Activated CD4-positive, alpha-beta T cell treated with anti-CD3 and anti-CD28 coated beads, Interleukin-2, amount 10 ng/mL, durations not matched to agents 7 days and 5 days (primary cell): ENCODE data around the gene ZNF217. TPM values are rescaled to one million over a fixed set of nuclear protein-coding genes. Genes with fewer than 3 reads are reported as not detected.
"Not testable (repeated sequence)": the region's sequence is repeated elsewhere in the genome, so short reads cannot be mapped to it uniquely, and the experiment has no call there.

Experiments used
- CTCF ChIA-PET: fragments of 350-600 bp; sonication (Branson Sonifier 250); formaldehyde crosslinking; loops from one replicate; lab custom pipeline; 2021; ENCODE audit warnings: antibody characterized with exemption; lab: Charles Lee
- POLR2A ChIA-PET: fragments of 350-600 bp; sonication (Branson Sonifier 250); formaldehyde crosslinking; loops from one replicate; lab custom pipeline; 2021; ENCODE audit warnings: antibody characterized with exemption; lab: Charles Lee
- DNase-seq: peaks from one replicate; pipeline ENCODE4 v3.0.0-alpha.2; 2020
- H3K27ac Mint-ChIP-seq: one replicate; pipeline ENCODE4 v1.8.0; 2021; ENCODE audit warnings: mild to moderate bottlenecking, moderate library complexity, mixed read lengths
- H3K27me3 Mint-ChIP-seq: one replicate; pipeline ENCODE4 v1.8.0; 2021; ENCODE audit warnings: mixed read lengths
- H3K36me3 Mint-ChIP-seq: one replicate; pipeline ENCODE4 v1.8.0; 2021; ENCODE audit warnings: low read depth, mixed read lengths
- H3K4me1 Mint-ChIP-seq: one replicate; pipeline ENCODE4 v1.8.0; 2021; ENCODE audit warnings: mixed read lengths
- H3K4me3 Mint-ChIP-seq: one replicate; pipeline ENCODE4 v1.8.0; 2021; ENCODE audit warnings: mild to moderate bottlenecking, moderate library complexity, mixed read lengths
- H3K9me3 Mint-ChIP-seq: one replicate; pipeline ENCODE4 v1.8.0; 2021; ENCODE audit warnings: mixed read lengths
- total RNA-seq, 2 experiments: library from RNA; stranded (reverse); gene quantifications; one replicate each; pipeline ENCODE4 v1.2.3, GENCODE V29; 2021

Gene ZNF217
- total RNA-seq, 2 experiments from 2014 or later = 97.5 to 99.7 TPM

DNA sequence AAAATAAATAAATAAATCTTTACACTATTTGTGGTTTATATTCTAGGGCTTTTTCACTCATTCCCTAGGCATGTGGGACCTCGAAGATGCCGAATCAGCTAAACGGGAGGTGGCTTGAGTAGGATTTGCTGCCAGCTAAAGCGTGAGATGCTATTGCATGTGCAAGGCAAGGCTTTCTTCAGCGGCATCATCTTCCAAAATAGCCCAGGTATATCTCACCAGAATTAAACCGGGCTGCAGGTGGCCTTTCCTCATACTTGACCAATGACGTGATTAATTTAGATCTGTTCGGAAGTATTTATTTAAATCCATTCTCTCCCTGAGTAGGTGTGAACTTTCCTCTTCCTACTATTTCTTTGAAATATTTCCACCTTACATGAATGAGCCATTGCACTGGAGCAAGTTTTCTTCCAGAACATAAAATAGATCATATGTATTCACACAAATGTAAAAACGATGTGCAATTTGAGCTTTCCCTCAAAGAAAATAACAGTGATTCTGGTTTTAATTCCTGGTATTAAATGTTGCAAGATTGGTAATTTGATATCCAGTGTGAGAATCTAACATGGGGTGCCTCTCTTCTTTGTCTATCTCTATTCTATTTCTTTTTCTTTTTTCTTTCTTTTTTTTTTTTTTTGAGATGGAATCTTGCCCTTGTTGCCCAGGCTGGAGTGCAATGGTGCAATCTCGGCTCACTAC, 24.3 kb upstream of the ZNF217 start:
- POLR2A ChIA-PET = no interaction called here
- peaks cover 36% of the 10 kb centered on the region for H3K4me1 Mint-ChIP-seq
- CTCF ChIA-PET = interaction anchor here (1.4 to 1.6 kb wide), 2 partner anchors 22 to 38 kb away, joined by 3 read pairs; no protein-coding TSS in a partner anchor

DNA sequence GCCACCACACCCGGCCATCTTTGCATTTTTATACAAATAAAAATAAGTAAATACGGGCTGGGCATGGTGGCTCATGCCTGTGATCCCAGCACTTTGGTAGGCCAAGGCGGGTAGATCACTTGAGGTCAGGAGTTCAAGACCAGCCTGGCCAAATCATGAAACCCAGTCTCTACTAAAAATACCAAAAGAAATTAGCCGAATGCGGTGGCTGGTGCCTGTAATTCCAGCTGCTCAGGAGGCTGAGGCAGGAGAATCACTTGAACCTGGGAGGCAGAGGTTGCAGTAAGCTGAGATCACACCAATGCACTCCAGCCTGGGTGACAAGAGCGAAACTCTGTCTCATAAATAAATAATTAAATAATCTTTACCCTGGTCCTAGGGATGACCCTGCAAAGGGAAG, 22.9 kb upstream of the ZNF217 start:
- H3K27me3 Mint-ChIP-seq, POLR2A ChIA-PET, H3K36me3 Mint-ChIP-seq, H3K9me3 Mint-ChIP-seq, H3K27ac Mint-ChIP-seq, H3K4me3 Mint-ChIP-seq, DNase-seq: not testable (repeated sequence)
- CTCF ChIA-PET = interaction anchor here (0.7 to 1.8 kb wide), 3 partner anchors 10 to 30 kb away, joined by 3 to 4 read pairs (median 4); no protein-coding TSS in a partner anchor
- peaks cover 29% of the 10 kb centered on the region for H3K4me1 Mint-ChIP-seq

More for the DNA sequence above, 24.3 kb upstream of the ZNF217 start:
- Mint-ChIP-seq H3K36me3 (no peaks in the 10 kb centered on the region), H3K27ac (no peak overlapping the region), H3K9me3 (no peaks in the 10 kb centered on the region), H3K4me3 (no peak overlapping the region), H3K27me3 (no peaks in the 10 kb centered on the region)
- no peak for DNase-seq

DNA sequence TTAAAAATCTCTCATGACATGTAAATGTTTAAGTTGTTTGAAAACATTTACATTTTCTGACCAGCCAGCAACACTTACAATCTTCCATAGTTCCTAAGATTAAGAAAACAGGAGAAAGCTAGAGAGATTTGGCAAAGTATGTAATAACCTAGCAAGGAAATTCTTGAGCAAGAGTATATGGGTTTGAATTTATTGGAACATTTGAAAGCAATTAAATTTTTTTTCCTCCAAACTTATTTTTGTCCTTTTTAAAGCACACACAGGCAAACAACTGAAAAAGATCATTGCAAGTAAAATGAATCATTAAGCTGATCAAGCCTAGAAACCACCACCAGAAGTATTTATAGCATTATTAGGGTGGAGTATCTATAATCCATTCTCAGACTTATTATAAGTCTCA, 20.1 kb upstream of the ZNF217 start:
- DNase-seq = no peak
- Mint-ChIP-seq H3K27me3 (no peaks in the 10 kb centered on the region), H3K4me1 (peaks cover 35% of the 10 kb centered on the region), H3K4me3 (no peak overlapping the region), H3K27ac (no peak overlapping the region), H3K9me3 (no peaks in the 10 kb centered on the region), H3K36me3 (peaks cover 4% of the 10 kb centered on the region)
- ChIA-PET CTCF (interaction anchor here (0.7 to 1.4 kb wide), 2 partner anchors 20 to 123 kb away, joined by 3 read pairs; no protein-coding TSS in a partner anchor), POLR2A (no interaction called here)

DNA sequence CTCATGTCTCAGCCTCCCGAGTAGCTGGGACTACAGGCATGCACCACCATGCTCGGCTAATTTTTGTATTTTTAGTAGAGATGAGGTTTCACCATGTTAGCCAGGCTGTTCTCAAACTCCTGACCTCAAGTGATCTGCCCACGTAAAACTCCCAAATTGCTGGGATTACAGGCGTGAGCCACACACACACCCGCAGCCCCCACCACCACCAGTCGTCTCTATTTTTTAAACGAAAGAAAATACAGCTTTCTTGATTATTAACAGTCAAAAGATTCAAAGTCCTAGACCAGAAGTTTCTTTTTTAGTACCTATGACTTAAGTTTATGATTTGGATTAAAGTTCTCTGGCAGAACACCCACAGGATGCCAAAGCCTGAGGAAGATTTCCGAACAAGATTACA, 18.6 kb upstream of the ZNF217 start:
- not testable (repeated sequence) for DNase-seq, H3K9me3 Mint-ChIP-seq

DNA sequence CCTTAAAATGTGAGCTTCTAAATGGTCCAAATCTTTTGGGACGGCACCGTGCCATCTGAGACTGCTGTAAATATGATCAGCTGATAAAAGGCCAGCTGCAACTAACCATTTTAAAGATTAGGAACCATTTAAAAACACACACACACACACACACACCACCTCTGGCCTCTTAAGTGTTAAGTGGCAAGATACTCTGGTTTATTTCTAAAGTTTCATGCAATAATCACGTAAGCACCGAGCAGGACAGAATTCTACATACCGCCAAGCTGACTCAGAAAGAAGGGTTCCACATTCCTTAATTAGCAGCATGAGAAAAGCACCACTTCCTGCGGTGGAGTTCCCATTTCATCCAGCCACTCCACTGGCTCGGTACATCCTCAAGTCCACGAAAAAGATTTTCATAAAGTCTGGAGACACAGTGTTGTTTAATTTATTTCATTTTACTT, 17.8 kb upstream of the ZNF217 start:
- DNase-seq = no peak
- H3K4me3 Mint-ChIP-seq = no peak overlapping the region
- H3K4me1 Mint-ChIP-seq = peaks cover 45% of the 10 kb centered on the region
- POLR2A ChIA-PET = no interaction called here
- no peaks in the 10 kb centered on the region for H3K27me3 Mint-ChIP-seq
- CTCF ChIA-PET = interaction anchor here (0.9 to 2.7 kb wide), 4 partner anchors 9 to 45 kb away, joined by 3 to 7 read pairs (median 3); no protein-coding TSS in a partner anchor
- H3K27ac Mint-ChIP-seq = peak overlapping the region; percentile 60
- H3K9me3 Mint-ChIP-seq = no peaks in the 10 kb centered on the region
- peaks cover 15% of the 10 kb centered on the region for H3K36me3 Mint-ChIP-seq

More for the DNA sequence above, 18.6 kb upstream of the ZNF217 start:
- CTCF ChIA-PET = interaction anchor here (1.0 kb wide), 1 partner anchor 31 kb away, joined by 3 read pairs; no protein-coding TSS in a partner anchor
- H3K4me3 Mint-ChIP-seq, POLR2A ChIA-PET, H3K27me3 Mint-ChIP-seq: not testable (repeated sequence)
- Mint-ChIP-seq H3K36me3 (peaks cover 11% of the 10 kb centered on the region), H3K27ac (peak overlapping the region; percentile 36), H3K4me1 (peaks cover 45% of the 10 kb centered on the region)

DNA sequence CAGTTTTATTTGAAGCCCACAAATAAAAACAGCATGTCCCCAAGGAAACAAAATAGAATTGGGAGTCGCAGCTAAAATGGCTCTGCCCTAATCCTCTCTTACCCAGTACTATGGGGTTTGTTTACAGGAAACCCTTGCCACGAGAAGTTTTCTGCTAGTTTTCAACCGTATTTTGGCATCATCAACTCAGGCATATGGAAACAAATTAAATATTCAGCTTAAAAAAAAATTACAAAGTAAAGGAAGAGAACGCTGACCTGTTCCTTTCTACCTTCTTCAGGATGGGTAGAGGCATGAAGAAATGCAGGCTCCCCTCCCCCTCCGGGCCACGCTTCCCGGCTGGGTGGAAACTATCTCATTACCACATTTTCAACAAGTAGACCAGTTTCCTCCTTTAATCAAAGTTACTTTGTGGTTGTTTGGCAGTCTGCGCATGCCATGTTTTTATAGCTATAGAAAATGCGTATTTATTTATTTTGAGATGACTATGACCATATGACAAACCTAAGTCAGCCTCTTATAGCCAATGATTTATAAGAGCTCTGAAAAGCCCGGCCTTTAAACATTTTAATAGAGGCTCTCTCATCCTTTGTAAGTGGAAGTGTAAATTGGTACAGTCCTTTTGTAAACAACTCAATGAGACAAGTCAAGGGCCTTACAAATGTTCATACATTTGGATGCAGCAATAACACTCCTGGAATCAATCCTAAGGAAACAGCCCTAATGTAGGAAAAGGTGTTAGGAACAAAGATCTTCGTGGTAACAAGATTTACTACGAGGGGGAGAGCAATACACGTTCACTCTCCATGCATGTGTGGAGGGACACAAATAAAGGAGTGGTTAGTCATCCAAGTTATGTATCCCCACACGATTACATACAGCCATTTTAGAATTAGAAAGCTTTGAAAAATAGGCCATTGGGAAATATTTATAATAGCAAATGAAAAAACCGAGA, 16.1 kb upstream of the ZNF217 start:
- H3K9me3 Mint-ChIP-seq = no peaks in the 10 kb centered on the region
- peak; percentile 86 for DNase-seq
- H3K36me3 Mint-ChIP-seq = peaks cover 20% of the 10 kb centered on the region
- ChIA-PET CTCF (interaction anchor here (0.9 to 2.7 kb wide), 9 partner anchors 10 to 316 kb away, joined by 3 to 8 read pairs (median 4); no protein-coding TSS in a partner anchor), POLR2A (interaction anchor here (0.5 kb wide), 1 partner anchor 297 kb away, joined by 14 read pairs; no protein-coding TSS in a partner anchor)
- H3K27me3 Mint-ChIP-seq = no peaks in the 10 kb centered on the region
- H3K27ac Mint-ChIP-seq = peak overlapping the region; percentile 94
- H3K4me1 Mint-ChIP-seq = peaks cover 50% of the 10 kb centered on the region
- H3K4me3 Mint-ChIP-seq = peak overlapping the region; percentile 77

DNA sequence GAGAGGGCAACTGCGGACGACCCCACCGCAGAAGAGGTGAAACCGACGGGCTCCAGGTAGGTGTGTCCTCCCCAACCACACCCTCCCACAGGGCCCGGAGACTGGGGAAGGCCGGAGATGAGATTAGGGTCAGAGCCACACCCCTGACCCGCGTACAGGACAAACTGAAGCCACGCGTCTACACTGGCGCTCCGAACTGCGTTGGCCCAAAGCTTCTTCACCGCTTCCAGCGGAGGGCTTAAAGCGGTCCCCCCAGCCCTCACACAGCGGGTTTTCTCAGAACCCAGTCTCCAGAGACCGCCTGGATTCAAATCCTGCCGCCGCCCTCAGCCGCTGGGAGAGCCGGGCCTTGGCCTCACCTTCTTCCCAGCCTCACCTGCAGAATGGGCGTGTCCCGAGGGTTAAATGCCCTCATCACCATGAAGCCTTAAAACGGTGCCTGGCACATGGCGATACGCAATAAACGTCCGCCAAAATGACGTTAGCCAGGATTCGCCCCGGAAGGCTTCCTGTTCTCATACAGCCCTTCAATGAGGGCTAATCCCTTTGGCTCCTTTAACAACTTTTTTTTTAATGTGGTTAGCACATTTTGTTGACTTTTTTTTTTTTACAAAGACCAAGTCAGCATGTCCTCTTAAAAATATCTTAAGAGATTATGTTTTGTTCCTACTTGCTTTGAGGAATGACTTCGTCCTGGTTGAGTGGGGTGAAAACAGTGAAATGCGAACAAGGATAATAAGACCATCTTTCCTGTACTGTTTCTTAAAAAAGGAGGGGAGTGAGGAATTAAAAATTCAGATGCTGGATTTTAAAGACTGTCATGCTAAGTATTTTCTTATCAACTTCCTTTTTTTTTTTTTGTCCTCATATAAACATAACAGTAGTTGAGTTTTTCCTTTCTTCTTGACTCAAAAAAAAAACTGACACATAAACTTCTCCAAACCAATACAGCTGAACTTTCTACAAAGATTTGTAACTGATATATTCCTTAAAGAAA, 15.1 kb upstream of the ZNF217 start:
- peak overlapping the region; percentile 77 for H3K4me3 Mint-ChIP-seq
- peak; percentile 51 for DNase-seq
- H3K27me3 Mint-ChIP-seq = no peaks in the 10 kb centered on the region
- ChIA-PET POLR2A (interaction anchor here (0.5 kb wide), 1 partner anchor 298 kb away, joined by 14 read pairs; no protein-coding TSS in a partner anchor), CTCF (interaction anchor here (0.7 to 2.7 kb wide), 8 partner anchors 9 to 317 kb away, joined by 3 to 8 read pairs (median 4); no protein-coding TSS in a partner anchor)
- H3K9me3 Mint-ChIP-seq = no peaks in the 10 kb centered on the region
- H3K27ac Mint-ChIP-seq = peak overlapping the region; percentile 94
- peaks cover 55% of the 10 kb centered on the region for H3K4me1 Mint-ChIP-seq
- H3K36me3 Mint-ChIP-seq = peaks cover 24% of the 10 kb centered on the region

DNA sequence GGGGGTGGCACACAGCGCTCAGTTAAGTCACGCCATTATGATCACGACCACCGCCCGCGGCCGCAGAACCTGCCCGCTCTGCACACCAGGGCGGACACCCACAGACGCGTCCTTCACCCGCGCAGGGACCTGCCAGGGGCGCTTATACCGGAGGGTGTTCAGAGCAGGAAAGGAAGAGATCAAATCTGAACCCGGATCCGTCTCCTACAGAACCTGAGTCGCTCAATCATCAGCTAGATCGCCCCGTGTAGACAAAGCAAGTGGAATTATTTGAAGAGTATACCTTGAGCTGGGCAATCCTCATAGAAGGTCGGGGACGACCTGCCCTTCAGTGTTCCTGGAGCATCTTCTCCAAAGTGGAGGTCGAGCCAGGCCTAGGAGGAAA, 14.4 kb upstream of the ZNF217 start:
- peaks cover 26% of the 10 kb centered on the region for H3K36me3 Mint-ChIP-seq
- H3K27me3 Mint-ChIP-seq = no peaks in the 10 kb centered on the region
- ChIA-PET POLR2A (no interaction called here), CTCF (interaction anchor here (0.7 kb wide), 1 partner anchor 9 kb away, joined by 4 read pairs; no protein-coding TSS in a partner anchor)
- peak overlapping the region; percentile 77 for H3K4me3 Mint-ChIP-seq
- peaks cover 49% of the 10 kb centered on the region for H3K4me1 Mint-ChIP-seq
- H3K27ac Mint-ChIP-seq = peak overlapping the region; percentile 94
- DNase-seq = no peak
- H3K9me3 Mint-ChIP-seq = no peaks in the 10 kb centered on the region

DNA sequence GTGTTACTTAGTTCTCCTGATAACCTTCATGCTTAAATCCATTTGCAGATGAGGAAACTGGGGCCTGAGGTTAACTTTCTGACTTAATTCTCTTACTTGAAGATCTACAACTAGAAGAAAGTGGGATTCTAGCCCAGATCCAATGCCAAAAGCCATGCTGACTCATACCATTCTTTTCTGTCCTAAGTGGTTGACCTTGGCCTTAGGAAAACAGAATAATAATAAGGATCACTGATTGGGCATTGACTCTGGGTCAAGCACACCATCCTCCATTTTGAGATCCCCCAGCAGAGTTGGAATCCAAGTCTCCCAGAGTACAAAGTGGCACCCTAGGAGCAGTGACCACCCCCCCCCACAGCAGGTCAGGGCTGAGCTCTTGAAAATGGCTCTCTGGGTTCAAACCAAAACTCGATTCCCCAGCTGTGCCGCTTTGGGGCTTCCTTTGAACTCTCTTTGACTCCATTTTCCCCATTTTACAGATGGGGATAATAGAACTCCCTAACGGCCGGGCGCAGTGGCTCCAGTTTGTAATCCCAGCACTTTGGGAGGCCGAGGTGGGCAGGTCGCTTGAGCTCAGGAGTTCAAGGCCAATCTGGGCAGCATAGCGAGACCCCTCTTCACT, 12.8 kb upstream of the ZNF217 start:
- peaks cover 47% of the 10 kb centered on the region for H3K4me1 Mint-ChIP-seq

DNA sequence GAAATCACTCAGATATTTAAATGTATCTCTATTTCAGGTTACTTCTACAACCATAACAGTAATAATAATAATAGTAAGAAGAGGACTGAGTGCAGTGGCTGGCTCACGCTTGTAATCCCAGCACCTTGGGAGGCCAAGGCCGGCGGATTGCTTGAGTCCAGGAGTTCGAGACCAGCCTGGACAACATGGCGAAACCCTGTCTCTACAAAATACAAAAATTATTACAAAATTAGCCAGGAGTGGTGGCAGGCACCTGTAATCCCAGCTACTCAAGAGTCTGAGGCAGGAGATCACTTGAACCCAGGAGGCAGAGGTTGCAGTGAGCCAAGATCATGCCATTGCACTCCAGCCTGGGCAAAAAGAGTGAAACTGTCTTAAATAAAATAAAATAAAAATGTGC, 11.8 kb upstream of the ZNF217 start:
- peaks cover 37% of the 10 kb centered on the region for H3K36me3 Mint-ChIP-seq
- H3K27me3 Mint-ChIP-seq, POLR2A ChIA-PET, DNase-seq, H3K9me3 Mint-ChIP-seq, H3K4me3 Mint-ChIP-seq: not testable (repeated sequence)
- CTCF ChIA-PET = interaction anchor here (1.6 kb wide), 1 partner anchor 10 kb away, joined by 4 read pairs; no protein-coding TSS in a partner anchor
- H3K27ac Mint-ChIP-seq = peak overlapping the region; percentile 36
- H3K4me1 Mint-ChIP-seq = peaks cover 49% of the 10 kb centered on the region

More for the DNA sequence above, 12.8 kb upstream of the ZNF217 start:
- no peak overlapping the region for H3K4me3 Mint-ChIP-seq
- peak overlapping the region; percentile 25 for H3K27ac Mint-ChIP-seq
- H3K27me3 Mint-ChIP-seq = no peaks in the 10 kb centered on the region
- H3K9me3 Mint-ChIP-seq = no peaks in the 10 kb centered on the region
- peaks cover 31% of the 10 kb centered on the region for H3K36me3 Mint-ChIP-seq
- no peak for DNase-seq
- POLR2A ChIA-PET = no interaction called here
- CTCF ChIA-PET = interaction anchor here (1.0 to 1.6 kb wide), 2 partner anchors 9 to 10 kb away, joined by 3 to 4 read pairs; no protein-coding TSS in a partner anchor

DNA sequence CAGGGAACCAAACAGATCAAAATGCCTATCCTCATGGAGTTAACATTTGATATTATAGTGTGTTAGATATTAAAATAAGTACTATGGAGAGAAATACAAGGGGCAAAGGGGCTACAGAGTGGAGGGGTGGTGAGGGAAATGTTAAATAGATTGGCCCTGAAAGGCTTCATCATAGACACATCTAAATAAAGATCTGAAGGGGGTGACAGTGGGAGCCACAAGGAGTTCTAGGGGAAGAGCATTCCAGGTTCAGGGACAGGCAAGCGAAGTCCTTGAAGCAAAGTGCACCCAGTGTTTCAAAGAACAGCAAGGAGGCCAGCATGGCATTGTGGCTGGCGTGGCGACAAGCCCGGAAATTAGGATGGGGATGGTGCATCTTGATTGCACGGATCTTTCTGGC, 11.2 kb upstream of the ZNF217 start:
- H3K27ac Mint-ChIP-seq, POLR2A ChIA-PET, H3K4me3 Mint-ChIP-seq, H3K27me3 Mint-ChIP-seq, H3K9me3 Mint-ChIP-seq, CTCF ChIA-PET, DNase-seq: not testable (repeated sequence)
- Mint-ChIP-seq H3K4me1 (peaks cover 51% of the 10 kb centered on the region), H3K36me3 (peaks cover 42% of the 10 kb centered on the region)
